Gastroesophageal sphincter (tissue), 3 donors: ENCODE data around the gene SLIT3.

Source experiments
- CTCF ChIP-seq, 4 experiments: fragments of 200-600 bp in 2 of 4; fragments of 450-650 bp in 2 of 4; sonication (generic) in 1 of 4; IDR thresholded peaks; one replicate each; pipeline ENCODE4 v1.5.1; 2017 to 2019; ENCODE audit warnings: antibody characterized with exemption in 4 of 4, mild to moderate bottlenecking in 2 of 4, moderate library complexity in 2 of 4
- EP300 ChIP-seq: sonication (generic); formaldehyde crosslinking; IDR thresholded peaks from one replicate; pipeline ENCODE4 v1.6.1; 2017; ENCODE audit warnings: antibody characterized with exemption, mild to moderate bottlenecking
- POLR2A ChIP-seq, 2 donors: fragments of 450-650 bp; IDR thresholded peaks; one replicate each; pipeline ENCODE4 v1.6.1; 2017; ENCODE audit warnings: antibody characterized with exemption in 2 of 2, mild to moderate bottlenecking in 2 of 2, moderate library complexity in 1 of 2
- POLR2AphosphoS5 ChIP-seq: sonication (generic); formaldehyde crosslinking; IDR thresholded peaks from one replicate; pipeline ENCODE4 v1.6.1; 2017; ENCODE audit warnings: antibody characterized with exemption

DNA sequence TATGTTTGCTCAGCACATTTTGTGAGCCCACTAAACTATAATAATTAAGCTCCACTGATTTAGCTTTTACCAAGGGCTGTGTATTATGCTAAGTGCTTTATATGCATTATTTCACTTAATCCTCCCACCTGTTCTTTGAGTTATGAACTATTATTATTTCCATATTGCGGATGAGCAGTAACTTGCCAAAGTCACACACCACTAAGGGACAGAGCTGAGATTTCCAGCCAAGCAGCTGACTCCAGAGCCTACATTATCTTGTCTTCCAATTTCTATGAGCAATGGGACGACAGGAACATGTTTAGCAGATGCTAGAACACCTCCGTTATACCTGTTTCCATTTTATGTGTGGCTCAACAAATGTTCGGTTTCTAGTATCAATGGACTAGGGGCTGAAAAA is 484.3 kb downstream of the SLIT3 start:
- TF ChIP-seq POLR2A (IDR thresholded peaks at IDR 0.05) (no peak), CTCF (IDR thresholded peaks at IDR 0.05) (no peak), POLR2AphosphoS5 (no peak), EP300 (no peak)
